Stimulated activated CD8-positive, alpha-beta memory T cell treated with anti-CD3 and anti-CD28 coated beads, Interleukin-15, amount 100 ng/mL, for 48 hours (primary cell): Measurements from ENCODE around the gene GHRHR.

Experiments
- DNase-seq, 2 donors: peaks; one replicate each; pipeline ENCODE4 v3.0.0-alpha.2; 2020; ENCODE audit warnings: low read depth in 2 of 2

Gene GHRHR

GRCh38 chr7:31004393-31004792 lies 40.6 kb downstream of the GHRHR start:
- DNase-seq = no peak

DNA sequence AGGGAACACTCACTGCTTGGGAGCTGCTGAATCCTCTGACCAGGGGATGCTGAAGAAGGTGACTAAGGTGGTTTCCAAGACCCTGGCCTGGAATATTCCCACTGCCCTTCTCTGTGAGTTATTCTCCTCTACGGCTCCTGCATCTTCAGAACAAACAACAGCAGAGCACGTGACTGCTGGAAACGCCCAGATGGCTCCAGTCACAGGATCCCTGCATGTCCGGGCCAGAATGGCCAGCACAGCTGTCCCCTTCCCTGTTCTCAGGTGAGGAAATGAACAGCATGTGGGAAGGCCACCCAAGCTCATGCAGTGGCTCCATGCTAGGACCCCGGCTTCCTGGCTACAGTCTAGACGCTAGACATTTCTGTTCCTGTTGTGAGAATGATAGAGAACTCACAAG lies 43.1 kb downstream of the GHRHR start:
- DNase-seq = no peak

DNA sequence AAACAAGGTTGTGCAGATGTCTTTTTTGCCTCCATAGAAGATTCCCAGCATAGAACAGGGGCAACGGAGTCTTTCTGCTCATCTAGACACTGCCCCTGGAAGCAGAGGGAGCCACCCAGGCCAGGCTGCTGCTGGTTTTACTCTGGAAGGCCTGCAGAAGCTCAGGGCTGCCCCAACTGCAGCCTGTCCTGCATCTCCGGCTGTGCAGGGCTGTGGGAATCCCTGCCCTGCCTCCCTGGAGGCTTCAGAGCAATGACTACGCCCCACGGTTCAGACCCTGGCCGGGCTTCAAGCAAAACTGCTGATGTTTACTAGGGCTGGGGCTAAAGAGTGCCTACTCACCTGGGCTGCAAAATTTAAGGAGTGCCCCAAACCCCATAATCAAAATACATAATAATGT lies 43.9 kb downstream of the GHRHR start:
- DNase-seq = no peak

GRCh38 chr7:31014826-31015225 lies 51.1 kb downstream of the GHRHR start:
- no peak for DNase-seq

DNA sequence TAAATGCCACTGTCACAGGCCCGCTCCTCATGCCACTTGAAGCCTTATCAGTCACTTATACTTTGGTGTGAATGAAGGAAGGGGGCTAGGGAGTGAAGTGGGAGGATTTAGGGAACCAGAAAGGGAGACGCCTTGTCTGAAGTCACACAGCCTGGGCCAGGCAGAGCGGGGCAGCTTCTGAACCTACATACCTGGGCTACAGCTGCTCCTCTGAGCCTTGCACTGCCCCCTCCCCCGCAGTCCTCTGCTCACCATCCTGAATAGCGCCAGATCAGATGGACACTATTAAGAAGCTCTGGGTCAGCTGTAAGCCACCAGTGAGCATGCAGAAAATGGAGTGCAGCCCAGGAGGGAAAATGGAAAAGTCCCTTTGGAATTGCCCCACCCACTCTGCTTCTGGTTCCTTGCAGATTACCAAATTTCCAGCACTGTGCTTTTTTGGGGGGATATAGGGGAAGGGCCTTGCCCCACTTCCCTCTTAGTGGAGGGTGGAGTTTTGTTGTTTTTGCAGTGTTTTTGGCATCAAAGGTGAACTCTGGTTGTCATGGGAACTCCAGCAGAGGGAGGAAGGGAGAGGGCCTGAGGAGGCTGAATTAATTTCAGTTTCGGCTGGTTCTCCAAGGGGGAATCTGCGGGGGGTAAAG lies 53.4 kb downstream of the GHRHR start:
- no peak for DNase-seq

- no peak for DNase-seq
These were observed 54.0 kb downstream of the GHRHR start for GRCh38 chr7:31017721-31018120.

- no peak for DNase-seq
These were observed 55.8 kb downstream of the GHRHR start for GRCh38 chr7:31019509-31019908.

DNA sequence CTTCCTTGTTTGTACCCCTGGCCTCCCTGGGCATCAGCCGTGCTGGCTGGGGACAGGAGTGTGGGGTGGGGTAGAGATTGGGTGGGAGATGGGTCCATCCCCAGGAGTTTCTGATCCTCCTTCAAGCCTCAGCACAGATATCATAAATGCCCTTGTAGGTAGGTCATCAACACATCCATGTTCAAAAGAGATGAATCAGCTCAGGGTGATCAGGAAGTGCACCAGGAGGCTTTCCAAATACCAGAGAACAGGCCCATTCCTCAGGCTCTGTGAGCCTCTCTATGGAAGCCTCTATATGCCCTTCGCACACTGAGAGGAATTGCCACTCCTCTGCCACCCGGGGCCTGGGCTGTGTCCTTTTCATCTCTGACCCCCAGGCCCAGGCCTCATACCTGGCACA lies 56.4 kb downstream of the GHRHR start:
- DNase-seq = no peak

DNA sequence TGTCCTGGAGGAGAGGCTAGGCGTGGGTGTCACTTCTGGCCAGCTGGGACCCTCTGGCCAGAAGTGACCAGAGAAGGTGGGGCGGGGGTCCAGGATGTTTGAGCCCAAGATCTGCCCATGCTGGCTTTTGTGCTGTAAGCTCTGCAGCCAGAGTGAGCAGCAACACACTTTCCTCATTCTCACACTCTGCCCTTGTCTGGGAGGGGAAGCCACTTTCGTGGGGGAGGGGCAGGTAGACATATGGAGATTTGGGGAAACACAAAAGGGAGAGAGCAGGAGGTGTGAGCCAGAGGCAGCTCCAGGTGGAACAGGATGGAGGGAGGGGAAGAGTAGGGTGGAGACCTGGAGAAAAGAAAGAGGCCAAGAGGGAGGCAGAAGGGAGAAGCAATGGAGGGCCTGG lies 56.9 kb downstream of the GHRHR start:
- DNase-seq = no peak

DNA sequence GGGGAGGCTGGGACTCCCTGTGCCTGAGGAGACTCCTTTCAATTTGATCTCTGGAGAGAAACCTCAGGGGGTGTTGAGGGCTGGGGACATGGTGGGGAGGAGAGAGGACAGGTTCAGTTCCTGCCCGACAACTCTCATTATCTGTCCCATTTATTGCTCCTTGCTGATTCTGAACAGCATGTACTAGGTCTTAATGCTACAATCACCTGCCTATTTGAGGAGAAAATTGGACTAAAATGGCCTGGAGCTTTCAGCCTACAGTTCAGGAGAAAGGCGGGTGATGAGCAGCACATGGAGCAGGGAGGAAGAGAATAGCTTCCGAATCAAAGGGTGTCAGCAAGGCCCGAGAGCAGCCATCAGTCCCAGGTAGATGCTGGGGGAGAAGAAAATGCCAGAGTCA lies 58.4 kb downstream of the GHRHR start:
- no peak for DNase-seq

DNA sequence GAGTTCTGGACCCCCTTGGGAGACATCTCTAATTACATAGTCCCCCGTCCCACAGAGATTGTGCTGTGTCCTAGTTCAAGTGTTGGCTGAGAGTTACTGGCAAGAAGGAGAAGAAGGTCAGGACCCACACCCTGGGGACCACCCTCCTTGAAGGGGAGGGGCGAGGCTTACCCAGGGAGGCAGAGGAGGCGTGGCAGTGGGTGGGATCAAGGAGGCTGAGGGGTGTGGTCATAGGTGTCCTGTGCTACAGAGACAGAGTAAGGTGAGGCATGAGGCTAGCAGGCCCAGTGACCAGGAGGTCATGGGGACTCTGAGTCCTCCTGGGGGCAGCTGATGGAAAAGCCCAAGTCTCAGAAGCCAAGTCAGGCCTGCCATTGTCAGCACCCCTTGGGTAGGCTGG lies 59.0 kb downstream of the GHRHR start:
- no peak for DNase-seq

DNA sequence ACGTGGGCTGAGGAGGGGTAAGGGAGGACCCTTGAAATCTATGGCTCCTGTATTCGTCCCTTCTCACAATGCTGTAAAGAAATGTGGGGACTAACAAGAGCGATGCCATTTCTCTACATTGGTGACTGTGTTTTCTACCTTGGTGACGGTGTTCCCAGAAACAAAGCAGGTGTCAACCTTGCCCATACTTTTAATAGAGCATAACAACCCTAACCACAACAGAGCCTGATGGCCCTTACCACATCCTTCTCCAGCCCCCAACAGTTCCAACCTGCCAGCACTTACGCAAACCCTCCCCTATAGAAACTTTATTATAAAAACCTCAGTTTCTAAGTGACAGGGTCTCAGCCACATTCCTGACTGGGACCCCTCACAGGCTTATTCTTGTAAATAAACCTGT lies 60.1 kb downstream of the GHRHR start:
- DNase-seq = no peak

- DNase-seq = no peak
These were observed 63.6 kb downstream of the GHRHR start for GRCh38 chr7:31027161-31027965.

DNA sequence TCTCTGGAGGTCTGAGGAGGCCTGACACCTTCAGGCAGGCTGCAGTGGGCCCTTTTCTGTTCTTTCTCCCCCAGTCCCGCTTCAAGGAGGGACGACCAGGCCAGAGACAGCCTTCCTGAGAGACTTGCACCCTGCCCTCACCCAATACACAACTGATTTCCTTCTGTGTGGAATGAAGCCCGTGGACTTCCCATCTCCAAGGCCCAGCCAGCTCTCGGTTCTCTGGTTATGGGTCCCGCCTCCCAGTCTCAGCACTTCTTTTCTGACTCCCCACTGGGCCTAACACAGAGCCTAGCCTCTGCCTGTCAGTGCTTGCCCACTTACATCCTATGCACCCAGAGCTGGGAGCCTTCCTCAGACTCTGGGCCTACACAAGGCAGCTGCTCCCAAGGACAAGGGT lies 64.3 kb downstream of the GHRHR start:
- DNase-seq = no peak

GRCh38 chr7:31028417-31028992 lies 64.8 kb downstream of the GHRHR start:
- no peak for DNase-seq
